NCI-H1092 treated with DMSO at 0.1 percent for 48 hours (cell line): ENCODE results near the gene SNPH.
"Not testable (repeated sequence)": the region's sequence is repeated elsewhere in the genome, so short reads cannot be mapped to it uniquely, and the experiment has no call there.

Source experiments
- DNase-seq: peaks from one replicate; lab custom pipeline; 2025; lab: John Stamatoyannopoulos, UW

SNPH gene

GRCh38 chr20:1266167-1266973 is at the start of gene SNPH:
SNPH (plus strand) TSS chr20:1266294; CDS start chr20:1296240, 29,946 bp downstream.
- DNase-seq = peak; percentile 61

- DNase-seq = not testable (repeated sequence)
These were observed 49.3 kb upstream of the SNPH start for GRCh38 chr20:1216527-1217427.

GRCh38 chr20:1222750-1223149 is 43.3 kb upstream of the SNPH start:
- not testable (repeated sequence) for DNase-seq

- no peak for DNase-seq
These were observed 41.7 kb upstream of the SNPH start for GRCh38 chr20:1224205-1224890.

DNA sequence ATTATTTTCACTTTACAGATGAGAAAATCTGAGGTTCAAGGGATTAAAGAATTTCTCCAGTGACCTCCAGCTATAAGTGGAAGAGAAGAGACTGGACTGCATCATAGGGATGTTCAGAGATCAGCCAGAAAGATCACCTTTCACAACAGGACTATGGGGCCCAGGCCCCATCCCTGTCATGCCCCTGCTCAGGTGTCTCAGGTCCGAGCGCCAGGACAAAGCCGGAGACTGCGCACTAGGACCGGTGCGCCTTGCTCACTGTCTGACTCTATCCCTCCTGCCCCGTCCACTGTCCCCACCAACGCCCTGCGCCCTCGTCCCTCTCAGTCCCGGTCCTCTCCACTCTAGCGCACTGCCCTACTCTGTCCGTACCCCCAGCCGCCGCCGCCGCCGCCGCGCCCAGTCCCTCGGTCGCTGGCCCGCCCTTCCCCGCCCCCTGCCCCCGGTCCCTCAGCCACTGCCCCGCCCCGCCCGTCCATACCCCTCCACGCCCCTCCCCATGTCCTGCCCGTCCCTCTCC is 40.8 kb upstream of the SNPH start:
- DNase-seq = no peak

DNA sequence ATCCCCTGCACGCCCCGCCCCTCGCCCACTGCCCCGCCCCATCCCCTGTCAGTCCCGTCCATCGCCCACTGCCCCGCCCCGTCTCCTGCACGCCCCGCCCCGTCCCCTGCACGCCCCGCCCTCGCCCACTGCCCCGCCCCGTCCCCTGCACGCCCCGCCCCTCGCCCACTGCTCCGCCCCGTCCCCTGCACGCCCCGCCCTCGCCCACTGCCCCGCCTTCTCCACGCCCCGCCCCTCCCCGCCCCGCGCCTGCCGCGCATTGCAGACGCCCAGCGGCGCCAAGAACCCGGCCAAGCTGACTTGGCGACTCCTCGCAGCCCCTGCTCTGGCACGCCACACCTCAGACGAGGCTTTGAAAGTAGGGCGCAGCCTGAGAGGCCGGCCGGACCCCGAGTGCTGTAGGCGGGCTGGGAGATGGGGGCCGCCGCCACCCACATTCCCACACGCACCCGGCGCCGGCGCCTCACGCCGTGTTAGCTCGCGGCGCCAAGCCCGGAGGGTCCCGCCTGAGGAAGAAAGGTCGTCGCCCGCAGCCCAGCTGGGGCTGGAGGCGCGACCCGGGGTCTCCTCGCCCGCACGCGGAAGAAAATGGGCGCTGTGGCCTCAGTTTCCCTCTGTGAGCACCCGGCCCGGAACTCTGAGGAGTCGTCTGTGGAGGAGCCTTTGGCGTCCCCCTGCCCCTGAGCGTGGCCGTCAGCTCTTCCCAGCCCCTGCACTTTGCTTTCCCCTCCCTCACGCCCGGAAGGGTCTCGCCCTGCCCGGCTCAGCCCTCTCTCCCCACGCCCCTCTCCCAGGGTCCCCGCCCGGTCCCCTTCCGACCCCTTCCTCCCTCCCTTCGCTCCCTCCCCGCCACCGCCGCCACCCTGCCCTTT is 40.1 kb upstream of the SNPH start, which contains the start of gene RAD21L1:
Gene RAD21L1, plus strand, starts transcription at position 262 of the 872 bp plus-strand sequence. CDS start 2,410 bp downstream, outside the sequence.
- DNase-seq = no peak

GRCh38 chr20:1229541-1229940 is 36.6 kb upstream of the SNPH start:
- DNase-seq = no peak

DNA sequence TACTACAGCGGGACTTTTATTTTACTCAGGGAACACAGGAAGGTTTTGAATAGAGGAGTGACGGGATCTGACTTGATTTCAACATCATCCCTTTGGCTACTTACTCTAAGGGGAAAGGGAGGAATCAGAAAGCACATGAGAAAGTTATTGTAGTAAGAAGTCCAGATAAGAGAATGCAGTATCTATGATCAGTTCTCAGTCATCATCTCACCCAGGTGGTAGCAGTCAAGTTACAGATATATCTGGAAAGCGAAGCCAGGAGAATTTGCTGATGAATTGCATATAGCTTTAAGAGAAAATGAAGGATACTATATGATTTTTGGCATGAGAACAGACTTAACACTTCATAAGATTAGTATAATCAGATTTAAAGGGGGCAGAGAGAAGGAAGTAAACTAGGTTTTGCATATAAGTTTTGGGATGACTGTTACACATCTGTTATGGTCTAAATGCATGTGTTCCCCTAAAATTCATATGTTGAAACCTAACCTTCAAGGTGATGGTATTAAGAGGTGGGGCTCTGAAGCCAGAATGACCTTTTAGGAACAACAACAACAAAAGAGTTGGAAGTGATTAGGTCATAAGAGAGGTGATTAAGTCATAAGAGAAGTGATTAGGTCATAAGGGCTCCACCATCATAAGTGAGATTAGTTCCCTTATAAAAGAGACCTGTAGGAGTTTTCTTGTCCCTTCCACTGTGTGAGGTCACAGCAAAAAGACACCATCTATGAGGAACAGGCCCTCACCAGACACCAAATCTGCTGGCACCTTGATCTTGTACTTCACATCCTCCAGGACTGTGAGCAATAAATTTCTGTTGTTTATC is 33.6 kb upstream of the SNPH start:
- DNase-seq = no peak

DNA sequence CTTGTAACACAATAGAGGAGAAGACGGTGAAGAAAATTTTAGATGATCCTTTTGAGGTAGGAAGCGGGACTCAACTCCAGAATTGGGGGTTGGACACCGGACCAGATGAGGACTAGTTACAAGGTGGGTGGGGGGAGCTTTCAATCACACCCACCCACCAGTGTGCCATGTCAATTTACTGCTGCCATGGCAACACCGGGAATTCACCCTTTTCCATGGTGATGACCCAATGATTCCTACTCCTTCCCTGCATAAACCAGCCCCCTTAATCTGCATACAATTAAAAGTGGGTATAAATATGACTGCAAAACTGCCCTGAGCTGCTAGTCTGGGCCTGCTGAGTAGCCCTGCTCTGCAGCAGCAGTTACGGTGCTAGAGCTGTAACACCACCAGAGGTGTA is 25.5 kb upstream of the SNPH start:
- DNase-seq = no peak

GRCh38 chr20:1241456-1241855 is 24.6 kb upstream of the SNPH start:
- DNase-seq = no peak

DNA sequence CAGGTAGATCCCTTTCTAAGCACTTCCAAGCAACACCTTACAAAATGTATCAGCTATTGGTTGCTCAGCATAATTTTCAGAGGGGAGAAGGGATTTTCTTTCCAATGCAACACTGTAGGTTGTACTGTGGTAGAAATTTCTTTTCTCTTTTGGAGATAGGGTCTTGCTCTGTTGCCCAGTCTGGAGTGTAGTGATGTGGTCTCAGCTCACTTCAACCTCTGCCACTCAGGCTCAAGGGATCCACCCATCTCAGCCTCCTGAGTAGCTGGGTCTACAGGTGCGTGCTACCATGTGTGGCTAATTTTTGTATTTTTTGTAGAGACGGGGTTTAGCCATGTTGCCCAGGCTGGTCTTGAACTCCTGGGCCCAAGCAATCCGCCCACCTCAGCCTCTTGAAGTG is 24.0 kb upstream of the SNPH start:
- no peak for DNase-seq

- no peak for DNase-seq
These were observed 23.6 kb upstream of the SNPH start for GRCh38 chr20:1242530-1242929.

- no peak for DNase-seq
These were observed 20.5 kb upstream of the SNPH start for GRCh38 chr20:1245578-1245977.

DNA sequence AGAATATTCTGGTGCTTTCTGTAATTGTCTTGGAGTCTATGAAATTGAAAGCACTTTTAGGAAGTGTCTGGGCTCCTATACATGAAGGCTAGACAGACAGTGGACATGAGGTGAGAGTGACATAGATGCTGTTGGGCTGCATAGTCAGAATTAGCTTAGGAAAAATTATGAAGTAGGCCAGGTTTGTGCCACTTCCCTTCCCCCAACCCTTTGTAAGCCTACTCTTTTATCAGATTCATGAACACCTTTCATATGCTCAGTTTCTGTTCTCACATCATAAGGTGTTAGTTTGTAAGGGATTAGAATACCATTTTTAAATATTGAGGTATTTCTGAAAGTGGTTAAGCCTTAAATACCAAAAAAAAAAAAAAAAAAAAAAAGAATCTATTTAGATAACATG is 18.4 kb upstream of the SNPH start:
- DNase-seq = no peak

- DNase-seq = not testable (repeated sequence)
These were observed 15.8 kb upstream of the SNPH start for GRCh38 chr20:1250282-1250681.

- no peak for DNase-seq
These were observed 13.7 kb upstream of the SNPH start for GRCh38 chr20:1252416-1252815.

DNA sequence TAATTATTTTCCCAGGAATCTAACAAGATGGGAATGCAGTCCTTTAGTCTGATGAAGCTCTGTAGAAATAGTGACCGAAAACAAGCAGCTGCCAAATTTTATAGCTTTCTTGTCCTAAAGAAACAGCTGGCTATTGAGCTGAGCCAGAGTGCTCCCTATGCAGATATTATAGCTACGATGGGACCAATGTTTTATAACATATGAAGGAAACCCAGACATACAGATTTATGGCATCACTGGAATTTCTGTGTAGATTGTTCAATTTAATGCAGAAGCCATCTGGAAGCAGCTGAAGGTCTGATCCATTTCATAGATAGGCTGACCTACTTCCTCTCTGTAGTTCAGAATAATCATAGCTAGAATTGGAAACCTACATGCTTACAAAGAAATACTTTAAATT is 11.8 kb upstream of the SNPH start:
- DNase-seq = no peak

DNA sequence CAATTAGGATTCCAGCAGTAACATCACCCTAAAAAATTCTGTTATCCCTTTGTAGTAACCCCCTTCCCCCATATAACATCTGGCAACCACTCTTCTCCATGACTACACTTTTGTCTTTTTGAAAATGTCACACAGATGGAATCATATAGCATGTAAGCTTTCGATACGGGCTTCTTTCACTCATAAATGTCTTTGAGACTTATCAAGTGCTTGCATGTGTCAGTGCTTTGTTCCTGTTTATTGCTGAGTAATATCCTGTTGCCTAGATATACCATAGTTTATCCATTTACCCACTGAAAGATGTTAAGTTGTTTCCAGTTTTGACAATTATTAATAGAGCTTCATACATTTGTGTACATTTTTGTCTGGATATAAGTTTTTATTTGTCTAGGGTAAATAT is 10.4 kb upstream of the SNPH start:
- DNase-seq = no peak

DNA sequence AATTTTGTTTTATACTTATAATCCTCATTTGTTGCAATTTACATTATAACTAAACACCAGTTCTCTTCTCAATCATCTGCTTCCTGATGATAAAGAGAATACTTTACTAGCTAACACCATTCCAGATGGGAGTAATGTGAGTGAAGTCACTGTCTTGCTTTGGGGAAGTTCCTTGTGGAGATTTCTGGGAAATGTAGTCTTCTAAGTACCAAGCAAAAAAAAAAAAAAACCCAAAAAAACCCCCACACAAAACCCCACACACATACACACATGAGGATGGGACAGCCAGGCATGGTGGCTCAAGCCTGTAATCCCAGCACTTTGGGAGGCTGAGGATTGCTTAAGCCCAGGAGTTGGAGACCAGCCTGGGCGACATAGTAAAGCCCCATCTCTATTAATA is 2.2 kb upstream of the SNPH start:
- no peak for DNase-seq

DNA sequence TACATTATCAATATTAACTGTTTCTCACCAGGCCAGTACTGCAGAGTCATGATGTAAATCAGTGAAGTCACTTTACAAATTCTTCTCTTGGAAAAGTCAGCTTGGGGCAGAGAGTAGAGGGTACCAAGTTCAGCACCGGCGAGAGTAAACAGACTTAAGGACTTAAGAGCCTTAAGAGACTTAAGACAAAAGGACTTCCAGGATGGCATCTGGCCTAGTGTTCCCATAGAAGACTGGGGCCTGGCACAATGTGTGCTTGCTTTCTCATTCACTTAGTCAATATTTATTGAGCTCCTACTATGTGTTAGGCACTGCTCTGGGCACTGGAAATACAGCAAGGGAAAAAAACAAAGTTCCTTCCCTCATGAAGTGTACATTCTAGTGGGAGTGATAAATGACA is 1.4 kb upstream of the SNPH start:
- no peak for DNase-seq
